ENCODE measurements around the gene PSMB5. TPM values are rescaled to one million over a fixed set of nuclear protein-coding genes. Genes with fewer than 3 reads are reported as not detected.

Gene PSMB5
- total RNA-seq, 4 donors from 2014 or later, result 126 to 150 (median 129) TPM

GRCh38 chr14:22976620-22977433 is 57.9 kb downstream of the PSMB5 start:
- no peak for TF ChIP-seq CTCF (IDR thresholded peaks at IDR 0.05)
- DNase-seq (ENCODE audit: low spot score), result no peak
- ATAC-seq (ENCODE audit: low FRiP score), result no peak

Other genes starting within 250 kb of the PSMB5 start
- gene SLC7A7, start 219.5 kb downstream of the PSMB5 start, total RNA-seq, result 10 to 100 TPM; 52.0 to 72.3 (median 64.0) TPM
- 10 to 100 TPM; 15.9 to 55.1 (median 37.7) TPM for gene MRPL52, start 205.0 kb downstream of the PSMB5 start, total RNA-seq
- 100 to 1,000 TPM; 108 to 208 (median 166) TPM for gene MMP14, start 198.3 kb downstream of the PSMB5 start, total RNA-seq
- gene LRP10, start 163.2 kb downstream of the PSMB5 start, total RNA-seq, result 100 to 1,000 TPM in 2 of 4 donors, 10 to 100 TPM in 2; 73.5 to 125 (median 96.6) TPM
- 1 to 10 TPM in 2 of 4 donors, under 1 TPM in 2; 0.24 to 3.3 (median 1.0) TPM for gene REM2, start 151.7 kb downstream of the PSMB5 start, total RNA-seq
- gene RBM23, start 115.8 kb downstream of the PSMB5 start, total RNA-seq, result 100 to 1,000 TPM in 2 of 4 donors, 10 to 100 TPM in 2; 48.7 to 127 (median 85.9) TPM
- 10 to 100 TPM; 38.8 to 54.9 (median 49.6) TPM for gene PRMT5, start 105.5 kb downstream of the PSMB5 start, total RNA-seq
- gene HAUS4, start 77.8 kb downstream of the PSMB5 start, total RNA-seq, result 10 to 100 TPM; 27.0 to 84.8 (median 32.0) TPM
- 10 to 100 TPM in 2 of 4 donors, 1 to 10 TPM in 2; 4.0 to 13.4 (median 9.9) TPM for gene AJUBA, start 52.3 kb downstream of the PSMB5 start, total RNA-seq
- gene C14orf93, start 24.8 kb downstream of the PSMB5 start, total RNA-seq, result 10 to 100 TPM in 1 of 4 donors, 1 to 10 TPM in 3; 6.0 to 12.2 (median 8.4) TPM
- not detected for gene PSMB11, start 7.3 kb upstream of the PSMB5 start, total RNA-seq
- gene CDH24, start 22.6 kb upstream of the PSMB5 start, total RNA-seq, result 1 to 10 TPM; 1.6 to 4.9 (median 1.8) TPM
- 100 to 1,000 TPM in 3 of 4 donors, 10 to 100 TPM in 1; 85.6 to 143 (median 120) TPM for gene ACIN1, start 60.2 kb upstream of the PSMB5 start, total RNA-seq
- 10 to 100 TPM; 39.2 to 46.7 (median 43.6) TPM for gene C14orf119, start 60.6 kb upstream of the PSMB5 start, total RNA-seq
- under 1 TPM in 1 of 4 donors, not detected in 3; 0.25 TPM for gene CIROP, start 70.1 kb upstream of the PSMB5 start, total RNA-seq
- 1 to 10 TPM in 1 of 4 donors, under 1 TPM in 2, not detected in 1; 0.36 to 2.7 (median 0.37) TPM for gene CEBPE, start 84.4 kb upstream of the PSMB5 start, total RNA-seq
- gene SLC7A8, start 148.8 kb upstream of the PSMB5 start, total RNA-seq, result 100 to 1,000 TPM in 1 of 4 donors, 10 to 100 TPM in 3; 40.2 to 106 (median 92.1) TPM
- gene RNF212B, start 203.0 kb upstream of the PSMB5 start, total RNA-seq, result not detected

All from omental fat pad (tissue), 4 donors.